Neural cell (in vitro differentiated cells): ENCODE results near the gene ANKRD40. TPM values are rescaled to one million over a fixed set of nuclear protein-coding genes. Genes with fewer than 3 reads are reported as not detected.
A peak's percentile ranks its signal among the peaks of the same experiment; 100 is the strongest.
"Not testable (repeated sequence)": the region's sequence is repeated elsewhere in the genome, so short reads cannot be mapped to it uniquely, and the experiment has no call there.

Experiments used
- H2AFZ ChIP-seq: fragments of 200-600, 300-800 bp; sonication (generic), shearing (Covaris generic); 2 replicates; pipeline ENCODE4 v1.6.0; 2014; ENCODE audit warnings: low read depth, mild to moderate bottlenecking, antibody characterized with exemption, low read length, moderate library complexity
- H3F3A ChIP-seq: fragments of 200-600 bp; shearing (Covaris generic); 2 replicates; pipeline ENCODE4 v1.6.1; 2016; ENCODE audit warnings: mild to moderate bottlenecking, moderate library complexity, mixed read lengths, antibody characterized with exemption, low read length; ENCODE audit not compliant: insufficient read depth, poor library complexity, severe bottlenecking
- H3K27ac ChIP-seq: fragments of 200-600, 300-800 bp; sonication (generic), shearing (Covaris generic); 2 replicates; pipeline ENCODE4 v1.5.1; 2014; ENCODE audit warnings: mild to moderate bottlenecking, low read length, moderate library complexity
- H3K27me3 ChIP-seq: fragments of 300-800, 200-600 bp; sonication (generic), shearing (Covaris generic); 2 replicates; pipeline ENCODE4 v1.6.0; 2014; ENCODE audit warnings: mild to moderate bottlenecking, low read depth, low read length, moderate library complexity; ENCODE audit not compliant: insufficient read depth
- H3K36me3 ChIP-seq: fragments of 300-800, 200-600 bp; sonication (generic), shearing (Covaris generic); 2 replicates; pipeline ENCODE4 v1.5.1; 2014; ENCODE audit warnings: mild to moderate bottlenecking, antibody characterized with exemption, low read length, moderate library complexity; ENCODE audit not compliant: insufficient read depth
- H3K4me2 ChIP-seq: fragments of 300-800, 200-600 bp; sonication (generic), shearing (Covaris generic); 2 replicates; pipeline ENCODE4 v1.6.0; 2014; ENCODE audit warnings: mild to moderate bottlenecking, low read length
- H3K4me3 ChIP-seq: fragments of 300-800, 200-600 bp; sonication (generic), shearing (Covaris generic); 2 replicates; pipeline ENCODE4 v1.5.1; 2014; ENCODE audit warnings: mild to moderate bottlenecking, low read length, moderate library complexity
- H3K79me2 ChIP-seq: fragments of 200-600 bp; shearing (Covaris generic); replicated peaks from 2 replicates; pipeline ENCODE4 v1.6.0; 2014; ENCODE audit warnings: mild to moderate bottlenecking, low read length, moderate library complexity; ENCODE audit not compliant: insufficient read depth
- H3K9ac ChIP-seq: fragments of 300-800, 200-600 bp; sonication (generic), shearing (Covaris generic); 2 replicates; pipeline ENCODE4 v1.6.1; 2016; ENCODE audit warnings: mild to moderate bottlenecking, low read length, mixed read lengths
- H3K9me2 ChIP-seq: fragments of 200-600 bp; shearing (Covaris generic); 2 replicates; pipeline ENCODE4 v1.6.1; 2016; ENCODE audit warnings: mild to moderate bottlenecking, low read length, mixed read lengths; ENCODE audit not compliant: insufficient read depth
- H3K9me3 ChIP-seq: fragments of 200-600, 300-800 bp; sonication (generic), shearing (Covaris generic); 2 replicates; pipeline ENCODE4 v1.6.1; 2016; ENCODE audit warnings: mild to moderate bottlenecking, mixed run types, low read length, moderate library complexity, mixed read lengths
- H4K20me1 ChIP-seq: fragments of 200-600 bp; shearing (Covaris generic); 2 replicates; pipeline ENCODE4 v1.6.1; 2016; ENCODE audit warnings: mild to moderate bottlenecking, mixed run types; ENCODE audit not compliant: insufficient read depth
- EZH2 ChIP-seq: fragments of 200-600, 300-800 bp; shearing (Covaris generic), sonication (generic); IDR thresholded peaks from 2 replicates; pipeline ENCODE4 v1.6.1; 2014; ENCODE audit warnings: antibody characterized with exemption, low read length, borderline replicate concordance, mild to moderate bottlenecking; ENCODE audit not compliant: insufficient read depth, poor library complexity, severe bottlenecking
- MXI1 ChIP-seq: fragments of 450-650 bp; conservative IDR thresholded peaks from 2 replicates; pipeline ENCODE4 v1.6.1; 2014; ENCODE audit warnings: antibody characterized with exemption, mild to moderate bottlenecking; ENCODE audit not compliant: poor library complexity, severe bottlenecking
- POLR2AphosphoS5 ChIP-seq: IDR thresholded peaks from 2 replicates; pipeline ENCODE4 v1.6.1; 2012
- RAD21 ChIP-seq: fragments of 450-650 bp; conservative IDR thresholded peaks from 2 replicates; pipeline ENCODE4 v1.6.1; 2014; ENCODE audit warnings: antibody characterized with exemption, mild to moderate bottlenecking, moderate library complexity
- SMC3 ChIP-seq: fragments of 450-650 bp; conservative IDR thresholded peaks from 2 replicates; pipeline ENCODE4 v1.6.1; 2014; ENCODE audit warnings: antibody characterized with exemption, mild to moderate bottlenecking, moderate library complexity; ENCODE audit not compliant: poor library complexity
- TAF1 ChIP-seq: IDR thresholded peaks from 2 replicates; pipeline ENCODE4 v1.6.1; 2012; ENCODE audit warnings: low read depth
- polyA plus RNA-seq: library from polyadenylated mRNA; depleted of rRNA; stranded (reverse); fragments of >200 nt; gene quantifications from 2 replicates; pipeline ENCODE4 v1.2.3, GENCODE V29; 2014
- TF ChIP-seq, protein P1 (sequence below): fragments of 450-650 bp; IDR thresholded peaks from 2 replicates; pipeline ENCODE4 v1.5.1; 2014; ENCODE audit warnings: antibody characterized with exemption, mild to moderate bottlenecking, moderate library complexity; ENCODE audit not compliant: poor library complexity, severe bottlenecking

Gene ANKRD40
- polyA plus RNA-seq, 1 donor from 2014 or later: 15.2 TPM

DNA sequence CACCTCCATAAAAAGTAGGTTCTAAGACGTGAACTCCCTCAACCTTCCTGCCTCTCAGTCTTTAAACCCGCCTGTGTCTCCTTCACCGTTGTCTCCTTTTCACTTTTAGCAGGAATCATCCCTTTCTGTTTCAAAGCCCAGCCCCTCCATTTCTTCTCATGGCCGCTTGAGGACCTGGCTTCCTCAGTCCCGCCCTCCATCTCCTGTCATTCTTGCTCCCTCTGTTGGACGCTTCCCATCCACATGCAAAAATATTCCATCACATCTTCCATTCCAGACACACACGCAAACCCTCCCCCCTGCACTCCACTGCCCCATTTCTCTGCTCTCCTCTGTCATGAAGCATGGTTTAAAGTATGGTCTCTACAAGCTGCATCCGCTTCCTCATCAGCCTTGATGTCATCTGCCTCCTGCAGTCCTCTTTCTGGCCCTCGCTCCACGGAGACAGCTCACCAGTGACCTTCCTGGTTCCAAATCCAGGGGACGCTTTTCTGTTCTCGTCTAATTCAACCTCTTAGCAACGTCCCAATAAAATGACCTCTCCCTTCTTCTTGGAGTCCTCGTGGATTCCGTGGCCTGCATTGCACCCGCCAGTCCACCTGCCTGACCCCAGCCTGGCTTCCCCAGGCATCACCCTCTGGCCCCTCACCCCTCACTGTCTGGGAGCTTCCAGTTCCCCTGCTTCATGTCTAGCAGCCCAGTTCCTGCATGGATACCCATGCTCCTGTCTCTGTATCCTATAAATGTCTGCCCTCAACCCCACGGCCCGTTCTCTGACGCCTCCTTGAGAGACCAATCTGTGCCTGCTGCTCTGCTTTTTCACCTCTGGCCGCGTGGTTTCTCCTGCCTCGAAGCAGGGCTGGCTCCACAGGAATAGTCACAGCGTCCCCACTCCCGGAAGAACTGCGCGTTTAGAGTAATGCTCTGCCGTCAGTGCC lies 26.2 kb downstream of the ANKRD40 start:
- Histone ChIP-seq H3K27ac (no peak overlapping the region), H3K79me2 (no peaks in the 10 kb centered on the region), H3K9ac (peak overlapping the region; percentile 2), H3K4me2 (no peak overlapping the region), H3K9me2 (no peaks in the 10 kb centered on the region), H2AFZ (peak overlapping the region; percentile 12), H3K36me3 (no peaks in the 10 kb centered on the region), H3K27me3 (no peaks in the 10 kb centered on the region), H3K4me3 (no peak overlapping the region), H3K9me3 (no peaks in the 10 kb centered on the region), H3F3A (no peaks in the 10 kb centered on the region), H4K20me1 (no peaks in the 10 kb centered on the region)
- TF ChIP-seq, protein P1, sequence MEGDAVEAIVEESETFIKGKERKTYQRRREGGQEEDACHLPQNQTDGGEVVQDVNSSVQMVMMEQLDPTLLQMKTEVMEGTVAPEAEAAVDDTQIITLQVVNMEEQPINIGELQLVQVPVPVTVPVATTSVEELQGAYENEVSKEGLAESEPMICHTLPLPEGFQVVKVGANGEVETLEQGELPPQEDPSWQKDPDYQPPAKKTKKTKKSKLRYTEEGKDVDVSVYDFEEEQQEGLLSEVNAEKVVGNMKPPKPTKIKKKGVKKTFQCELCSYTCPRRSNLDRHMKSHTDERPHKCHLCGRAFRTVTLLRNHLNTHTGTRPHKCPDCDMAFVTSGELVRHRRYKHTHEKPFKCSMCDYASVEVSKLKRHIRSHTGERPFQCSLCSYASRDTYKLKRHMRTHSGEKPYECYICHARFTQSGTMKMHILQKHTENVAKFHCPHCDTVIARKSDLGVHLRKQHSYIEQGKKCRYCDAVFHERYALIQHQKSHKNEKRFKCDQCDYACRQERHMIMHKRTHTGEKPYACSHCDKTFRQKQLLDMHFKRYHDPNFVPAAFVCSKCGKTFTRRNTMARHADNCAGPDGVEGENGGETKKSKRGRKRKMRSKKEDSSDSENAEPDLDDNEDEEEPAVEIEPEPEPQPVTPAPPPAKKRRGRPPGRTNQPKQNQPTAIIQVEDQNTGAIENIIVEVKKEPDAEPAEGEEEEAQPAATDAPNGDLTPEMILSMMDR: peak; percentile 73
- TF ChIP-seq MXI1 (no peak), SMC3 (peak; percentile 85), RAD21 (peak; percentile 74)

DNA sequence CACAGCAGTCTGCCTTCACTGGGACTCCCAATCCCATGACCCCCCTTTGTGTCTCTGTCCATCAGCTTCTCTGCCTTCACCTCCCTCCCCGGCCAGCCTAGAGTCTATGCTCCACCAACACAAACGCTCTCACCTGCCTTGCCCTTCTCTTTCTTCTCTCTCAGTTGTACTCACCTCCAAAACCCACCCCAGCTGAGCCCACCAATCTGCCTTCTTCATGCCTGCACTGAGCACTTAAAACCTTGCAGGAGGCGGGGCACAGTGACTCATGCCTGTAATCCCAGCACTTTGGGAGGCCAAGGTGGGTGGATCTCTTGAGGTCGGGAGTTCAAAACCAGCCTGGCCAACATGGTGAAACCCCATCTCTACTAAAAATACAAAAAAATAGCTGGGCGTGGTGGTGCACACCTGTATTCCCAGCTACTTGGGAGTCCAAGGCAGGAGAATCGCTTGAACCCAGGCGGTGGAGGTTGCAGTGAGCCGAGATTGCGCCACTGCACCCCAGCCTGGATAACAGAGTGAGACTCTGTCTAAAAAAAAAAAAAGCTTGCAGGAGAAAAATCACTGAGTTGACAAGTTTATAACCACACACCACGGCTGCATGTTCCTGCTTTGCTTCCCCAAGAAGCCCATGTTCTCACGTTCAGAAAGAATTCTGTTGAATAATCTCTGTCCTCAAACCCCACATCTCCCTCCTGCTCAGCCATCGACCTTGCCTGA lies 27.0 kb downstream of the ANKRD40 start:
- not testable (repeated sequence) for H3K36me3 ChIP-seq, H3K4me2 ChIP-seq, H3K9ac ChIP-seq, H3K79me2 ChIP-seq, H4K20me1 ChIP-seq, H3F3A ChIP-seq, H3K9me3 ChIP-seq, H3K27ac ChIP-seq, H3K27me3 ChIP-seq, H3K4me3 ChIP-seq, H3K9me2 ChIP-seq
- H2AFZ ChIP-seq: peak overlapping the region; percentile 12

DNA sequence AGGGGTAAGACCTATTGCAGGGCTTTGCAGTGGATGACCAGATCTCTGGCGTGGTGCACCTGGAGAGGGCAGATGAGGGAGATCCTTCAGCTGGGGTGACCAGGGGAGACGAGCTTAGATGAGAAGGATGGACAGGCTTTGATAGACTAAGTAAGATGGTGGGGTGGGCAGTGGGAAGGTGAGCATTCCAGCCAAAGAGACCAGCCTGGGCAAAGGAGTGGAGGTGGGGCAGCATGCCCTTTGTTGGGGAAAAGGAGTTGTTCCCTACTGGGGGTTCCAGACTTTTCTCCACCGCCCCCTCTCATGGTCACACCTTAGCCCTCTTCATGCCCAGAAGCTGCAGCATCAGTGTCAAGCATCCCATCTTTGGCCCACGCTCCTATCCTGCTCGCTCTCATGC lies 27.6 kb downstream of the ANKRD40 start:
- H3K4me3 ChIP-seq: no peak overlapping the region
- no peaks in the 10 kb centered on the region for H3K36me3 ChIP-seq
- H3F3A ChIP-seq: no peaks in the 10 kb centered on the region
- no peaks in the 10 kb centered on the region for H3K27me3 ChIP-seq
- no peak overlapping the region for H3K9ac ChIP-seq
- no peak overlapping the region for H3K27ac ChIP-seq
- no peaks in the 10 kb centered on the region for H3K9me3 ChIP-seq
- TF ChIP-seq EZH2 (no peak), TAF1 (no peak), SMC3 (no peak), POLR2AphosphoS5 (no peak), RAD21 (no peak), MXI1 (no peak)
- TF ChIP-seq, protein P1: no peak
- no peak overlapping the region for H3K4me2 ChIP-seq
- H3K79me2 ChIP-seq: no peaks in the 10 kb centered on the region
- no peaks in the 10 kb centered on the region for H4K20me1 ChIP-seq
- H2AFZ ChIP-seq: no peak overlapping the region
- no peaks in the 10 kb centered on the region for H3K9me2 ChIP-seq
